GM10266 (cell line): Measurements from ENCODE around the gene IFNGR1.

Experiments used
- DNase-seq: peaks from one replicate; pipeline ENCODE4 v3.0.0; 2012; ENCODE audit errors: extremely low spot score
- CTCF ChIP-seq: IDR thresholded peaks from 2 replicates; pipeline ENCODE4 v1.5.1; 2012; ENCODE audit warnings: mild to moderate bottlenecking, low read depth; ENCODE audit not compliant: control insufficient read depth, insufficient read depth; ENCODE audit errors: missing control alignments

The IFNGR1 gene

GRCh38 chr6:137170266-137171052 is 48.7 kb downstream of the IFNGR1 start:
- TF ChIP-seq CTCF, result no peak
- DNase-seq, result no peak

GRCh38 chr6:137167702-137168377 is 51.3 kb downstream of the IFNGR1 start:
- no peak for DNase-seq
- TF ChIP-seq CTCF, result no peak

- no peak for TF ChIP-seq CTCF
- DNase-seq, result no peak
These were observed 52.7 kb downstream of the IFNGR1 start for GRCh38 chr6:137166247-137167098.

- DNase-seq, result peak; percentile 44
- peak; percentile 71 for TF ChIP-seq CTCF
These were observed 53.6 kb downstream of the IFNGR1 start for GRCh38 chr6:137165375-137166246.

- no peak for TF ChIP-seq CTCF
- DNase-seq, result no peak
These were observed 55.4 kb downstream of the IFNGR1 start for GRCh38 chr6:137163732-137164318.

GRCh38 chr6:137162692-137163306 is 56.4 kb downstream of the IFNGR1 start:
- TF ChIP-seq CTCF, result no peak
- DNase-seq, result no peak
